ENCODE measurements around the gene TMEM178A. TPM values are rescaled to one million over a fixed set of nuclear protein-coding genes. Genes with fewer than 3 reads are reported as not detected.

The TMEM178A gene
- total RNA-seq, 1 donor from 2014 or later, result not detected

DNA sequence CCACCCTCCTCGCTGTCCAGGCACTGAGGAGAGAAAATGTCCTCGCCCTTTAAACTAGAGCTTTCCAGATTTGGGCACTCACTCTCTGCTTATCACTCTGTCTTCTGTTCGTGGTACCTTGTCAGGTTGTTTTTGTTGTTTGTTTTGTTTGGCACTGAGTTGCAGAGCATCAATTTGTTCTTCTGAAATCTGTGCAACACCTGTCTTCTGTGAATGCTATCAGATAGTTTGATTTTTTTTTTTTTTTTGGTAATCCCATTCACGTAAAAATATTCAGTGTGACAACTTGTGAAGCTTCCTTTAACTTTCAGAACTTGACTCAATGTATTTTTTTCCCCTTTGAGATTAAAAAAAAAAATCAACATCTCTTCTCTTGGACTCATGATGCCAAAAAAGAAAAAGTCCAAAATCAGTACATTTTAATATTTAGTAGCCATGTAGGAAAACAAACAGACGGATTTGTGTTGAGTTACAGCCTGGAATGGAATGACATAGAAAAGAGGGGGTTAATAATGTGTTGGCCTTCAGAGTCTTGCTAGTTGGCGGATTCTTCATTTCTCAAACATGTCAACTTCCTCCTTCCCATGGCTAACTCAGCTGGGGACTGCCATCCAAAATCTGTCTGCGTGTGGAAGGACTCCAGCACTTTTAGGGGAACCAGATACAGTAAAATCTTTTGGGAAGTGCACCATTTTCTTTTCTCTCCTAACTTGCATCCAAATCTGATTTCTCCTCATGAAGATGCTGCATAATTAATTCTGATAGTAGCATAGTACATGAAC is 1.6 kb downstream of the TMEM178A start:
- no peak overlapping the region for H3K27ac Mint-ChIP-seq
- TF ChIP-seq, protein P1, sequence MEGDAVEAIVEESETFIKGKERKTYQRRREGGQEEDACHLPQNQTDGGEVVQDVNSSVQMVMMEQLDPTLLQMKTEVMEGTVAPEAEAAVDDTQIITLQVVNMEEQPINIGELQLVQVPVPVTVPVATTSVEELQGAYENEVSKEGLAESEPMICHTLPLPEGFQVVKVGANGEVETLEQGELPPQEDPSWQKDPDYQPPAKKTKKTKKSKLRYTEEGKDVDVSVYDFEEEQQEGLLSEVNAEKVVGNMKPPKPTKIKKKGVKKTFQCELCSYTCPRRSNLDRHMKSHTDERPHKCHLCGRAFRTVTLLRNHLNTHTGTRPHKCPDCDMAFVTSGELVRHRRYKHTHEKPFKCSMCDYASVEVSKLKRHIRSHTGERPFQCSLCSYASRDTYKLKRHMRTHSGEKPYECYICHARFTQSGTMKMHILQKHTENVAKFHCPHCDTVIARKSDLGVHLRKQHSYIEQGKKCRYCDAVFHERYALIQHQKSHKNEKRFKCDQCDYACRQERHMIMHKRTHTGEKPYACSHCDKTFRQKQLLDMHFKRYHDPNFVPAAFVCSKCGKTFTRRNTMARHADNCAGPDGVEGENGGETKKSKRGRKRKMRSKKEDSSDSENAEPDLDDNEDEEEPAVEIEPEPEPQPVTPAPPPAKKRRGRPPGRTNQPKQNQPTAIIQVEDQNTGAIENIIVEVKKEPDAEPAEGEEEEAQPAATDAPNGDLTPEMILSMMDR (IDR thresholded peaks at IDR 0.05), result no peak
- no peaks in the 10 kb centered on the region for H3K9me3 Mint-ChIP-seq
- CTCF ChIA-PET, result no interaction called here
- ATAC-seq (ENCODE audit: low read depth) (no peak), DNase-seq (no peak)
- POLR2A ChIA-PET, result interaction anchor here (0.6 kb wide), 1 partner anchor 55 kb away, joined by 6 read pairs; no protein-coding TSS in a partner anchor
- peak overlapping the region; percentile 55 for H3K4me3 Mint-ChIP-seq
- no peaks in the 10 kb centered on the region for H3K36me3 Mint-ChIP-seq (ENCODE audit: low read depth)
- peaks cover 63% of the 10 kb centered on the region for H3K27me3 Mint-ChIP-seq
- intact Hi-C loops (cut with micrococcal nuclease), result no loop called here
- H3K4me1 Mint-ChIP-seq, result peaks cover 15% of the 10 kb centered on the region

DNA sequence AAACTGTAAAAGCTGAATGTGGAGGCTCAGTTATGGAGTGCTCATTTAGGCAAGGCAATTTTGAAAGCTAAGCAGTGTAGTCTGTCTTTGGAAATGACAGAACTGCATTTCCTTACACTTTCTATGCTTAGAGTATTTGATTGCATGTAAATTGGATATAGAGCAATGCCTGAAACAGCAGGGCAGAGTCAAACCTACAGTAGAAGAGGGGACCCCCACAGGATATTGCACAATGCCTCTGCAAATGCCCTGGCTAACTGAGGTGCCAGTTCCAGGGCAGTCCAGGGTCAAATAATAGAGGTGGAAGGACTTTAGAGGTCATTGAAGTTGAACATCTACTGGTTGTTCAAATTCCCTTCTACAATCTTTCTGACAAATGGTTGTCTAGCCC is 2.2 kb downstream of the TMEM178A start:
- ATAC-seq (ENCODE audit: low read depth), result no peak
- no peaks in the 10 kb centered on the region for H3K36me3 Mint-ChIP-seq (ENCODE audit: low read depth)
- no peak for DNase-seq
- ChIA-PET POLR2A (interaction anchor here (0.6 kb wide), 1 partner anchor 56 kb away, joined by 6 read pairs; no protein-coding TSS in a partner anchor), CTCF (no interaction called here)
- no peak overlapping the region for H3K27ac Mint-ChIP-seq
- peaks cover 15% of the 10 kb centered on the region for H3K4me1 Mint-ChIP-seq
- H3K4me3 Mint-ChIP-seq, result no peak overlapping the region
- intact Hi-C loops (cut with micrococcal nuclease), result no loop called here
- H3K9me3 Mint-ChIP-seq, result no peaks in the 10 kb centered on the region
- TF ChIP-seq, protein P1 (IDR thresholded peaks at IDR 0.05), result no peak
- H3K27me3 Mint-ChIP-seq, result peaks cover 59% of the 10 kb centered on the region

DNA sequence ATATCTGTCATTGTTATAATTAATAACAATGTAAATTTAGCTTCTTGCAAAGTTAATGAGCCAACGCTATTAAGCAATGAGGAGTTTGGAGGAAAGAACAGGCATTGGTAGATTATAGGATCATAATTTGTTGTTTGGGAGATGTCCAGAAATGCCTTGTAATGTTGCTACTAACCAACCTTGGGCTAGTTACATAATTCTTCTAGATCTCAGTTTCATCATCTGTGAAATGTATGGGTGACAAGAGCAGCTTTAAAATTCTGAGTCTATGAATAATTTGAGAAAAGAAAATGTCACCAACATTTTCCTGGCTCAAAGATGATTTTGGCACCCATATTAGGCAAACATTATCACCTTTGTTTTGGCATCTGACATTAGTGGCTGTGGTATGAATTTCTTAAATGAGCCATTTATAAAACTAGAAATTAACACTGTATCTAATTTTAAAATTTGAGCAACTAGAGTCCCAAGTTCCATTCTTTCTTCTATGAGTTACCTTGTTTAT is 2.9 kb downstream of the TMEM178A start:
- ChIA-PET CTCF (no interaction called here), POLR2A (no interaction called here)
- no peaks in the 10 kb centered on the region for H3K36me3 Mint-ChIP-seq (ENCODE audit: low read depth)
- H3K9me3 Mint-ChIP-seq, result no peaks in the 10 kb centered on the region
- intact Hi-C loops (cut with micrococcal nuclease), result no loop called here
- no peak for DNase-seq
- ATAC-seq (ENCODE audit: low read depth), result no peak
- peaks cover 15% of the 10 kb centered on the region for H3K4me1 Mint-ChIP-seq
- H3K4me3 Mint-ChIP-seq, result no peak overlapping the region
- no peak overlapping the region for H3K27ac Mint-ChIP-seq
- peaks cover 55% of the 10 kb centered on the region for H3K27me3 Mint-ChIP-seq
- TF ChIP-seq, protein P1 (IDR thresholded peaks at IDR 0.05), result no peak

DNA sequence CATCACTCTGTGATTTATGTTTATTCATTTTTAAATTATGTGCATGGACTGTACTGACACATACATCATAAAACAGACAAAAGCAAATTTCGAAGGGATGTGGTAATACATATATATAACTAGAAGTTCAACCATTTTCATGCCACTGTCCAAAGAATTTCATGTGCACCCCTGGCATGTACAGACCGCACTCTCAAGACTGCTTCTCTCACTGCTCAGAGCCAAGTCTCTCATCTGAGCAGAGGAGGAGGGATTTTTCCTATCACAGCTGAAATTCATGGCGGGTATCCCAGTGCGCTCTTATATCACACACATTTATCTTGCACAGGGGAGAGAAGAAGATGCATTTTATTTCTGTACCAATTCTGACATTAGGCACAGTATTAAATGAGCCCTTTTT is 5.9 kb downstream of the TMEM178A start:
- no peaks in the 10 kb centered on the region for H3K9me3 Mint-ChIP-seq
- POLR2A ChIA-PET, result no interaction called here

DNA sequence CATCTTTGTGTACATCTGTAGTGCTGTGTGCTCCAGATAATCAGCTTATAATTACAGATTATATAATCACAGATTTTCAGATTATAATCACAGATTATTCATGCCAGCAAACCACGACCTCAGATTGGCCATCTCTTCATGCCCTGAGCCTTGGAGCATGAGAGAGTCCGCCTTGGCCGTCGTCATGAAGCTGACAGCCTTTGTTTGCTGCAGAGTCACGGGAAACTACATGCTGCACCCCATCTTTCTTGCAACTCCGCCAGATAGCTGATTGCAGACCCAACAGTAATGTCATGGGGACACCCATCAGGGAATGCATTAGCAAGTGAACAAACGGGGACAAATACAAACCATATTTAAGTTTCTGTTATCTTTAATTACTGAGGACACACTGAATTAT is 7.3 kb downstream of the TMEM178A start:
- no peaks in the 10 kb centered on the region for H3K36me3 Mint-ChIP-seq (ENCODE audit: low read depth)
- no peak overlapping the region for H3K4me3 Mint-ChIP-seq
- no peaks in the 10 kb centered on the region for H3K4me1 Mint-ChIP-seq
- DNase-seq (no peak), ATAC-seq (ENCODE audit: low read depth) (no peak)
- peaks cover 35% of the 10 kb centered on the region for H3K27me3 Mint-ChIP-seq
- TF ChIP-seq, protein P1 (IDR thresholded peaks at IDR 0.05), result no peak
- intact Hi-C loops (cut with micrococcal nuclease), result no loop called here
- ChIA-PET CTCF (no interaction called here), POLR2A (no interaction called here)
- peaks cover 2% of the 10 kb centered on the region for H3K9me3 Mint-ChIP-seq
- no peak overlapping the region for H3K27ac Mint-ChIP-seq

More for the DNA sequence above, 5.9 kb downstream of the TMEM178A start:
- Mint-ChIP-seq H3K4me3 (no peak overlapping the region), H3K27me3 (peaks cover 44% of the 10 kb centered on the region), H3K4me1 (peaks cover 5% of the 10 kb centered on the region), H3K36me3 (ENCODE audit: low read depth) (no peaks in the 10 kb centered on the region), H3K27ac (no peak overlapping the region)
- TF ChIP-seq, protein P1 (IDR thresholded peaks at IDR 0.05), result no peak
- CTCF ChIA-PET, result no interaction called here
- ATAC-seq (ENCODE audit: low read depth) (no peak), DNase-seq (no peak)
- intact Hi-C loops (cut with micrococcal nuclease), result no loop called here

Measured in activated B cell treated with CpG ODN at 0.5 μM for 24 hours (primary cell).